H9 (cell line): ENCODE results near the gene TBC1D8. TPM values are rescaled to one million over a fixed set of nuclear protein-coding genes. Genes with fewer than 3 reads are reported as not detected.

Experiments
- DNase-seq: peaks from one replicate; pipeline ENCODE4 v3.0.0-alpha.2; 2017
- H2AFZ ChIP-seq: one replicate; pipeline ENCODE4 v1.6.1; 2013; ENCODE audit warnings: mild to moderate bottlenecking, low read length, control low read depth, moderate library complexity
- H2AK5ac ChIP-seq: 2 replicates; pipeline ENCODE4 v1.6.1; 2013; ENCODE audit warnings: low read length, control low read depth, mixed read lengths; ENCODE audit not compliant: insufficient read length
- H2BK120ac ChIP-seq: one replicate; pipeline ENCODE4 v1.6.1; 2013; ENCODE audit warnings: low read depth, mild to moderate bottlenecking, low read length, control low read depth, inconsistent platforms; ENCODE audit not compliant: poor library complexity, severe bottlenecking
- H2BK12ac ChIP-seq: 2 replicates; pipeline ENCODE4 v1.6.1; 2013; ENCODE audit warnings: low read length, control low read depth, mixed read lengths, low read depth; ENCODE audit not compliant: insufficient read length
- H2BK15ac ChIP-seq: 2 replicates; pipeline ENCODE4 v1.6.1; 2013; ENCODE audit warnings: low read depth, low read length, control low read depth
- H2BK20ac ChIP-seq: one replicate; pipeline ENCODE4 v1.6.1; 2013; ENCODE audit warnings: low read depth, mild to moderate bottlenecking, low read length, control low read depth, inconsistent platforms; ENCODE audit not compliant: poor library complexity, severe bottlenecking
- H2BK5ac ChIP-seq: 2 replicates; pipeline ENCODE4 v1.6.1; 2013; ENCODE audit warnings: low read length, control low read depth, mixed read lengths; ENCODE audit not compliant: insufficient read length
- H3K14ac ChIP-seq: 2 replicates; pipeline ENCODE4 v1.6.1; 2013; ENCODE audit warnings: low read length, control low read depth; ENCODE audit not compliant: insufficient read depth
- H3K18ac ChIP-seq: 2 replicates; pipeline ENCODE4 v1.6.1; 2013; ENCODE audit warnings: low read depth, mild to moderate bottlenecking, mixed read lengths, low read length, control low read depth; ENCODE audit not compliant: insufficient read length
- H3K23ac ChIP-seq: 2 replicates; pipeline ENCODE4 v1.6.1; 2013; ENCODE audit warnings: low read length, control low read depth, mixed read lengths, low read depth; ENCODE audit not compliant: insufficient read length
- H3K23me2 ChIP-seq: 2 replicates; pipeline ENCODE4 v1.6.1; 2013; ENCODE audit warnings: low read depth, mild to moderate bottlenecking, mixed read lengths, low read length, control low read depth; ENCODE audit not compliant: insufficient read length, poor library complexity, severe bottlenecking
- H3K27ac ChIP-seq: 2 replicates; pipeline ENCODE4 v1.5.1; 2013; ENCODE audit warnings: low read length, control low read depth, mixed read lengths, low read depth; ENCODE audit not compliant: insufficient read length
- H3K27me3 ChIP-seq: 2 replicates; pipeline ENCODE4 v1.6.1; 2013; ENCODE audit warnings: low read length, control low read depth, inconsistent platforms; ENCODE audit not compliant: insufficient read depth
- H3K4ac ChIP-seq: 2 replicates; pipeline ENCODE4 v1.6.1; 2013; ENCODE audit warnings: low read depth, mild to moderate bottlenecking, control low read depth, inconsistent platforms, low read length, moderate library complexity
- H3K4me1 ChIP-seq: 2 replicates; pipeline ENCODE4 v1.6.1; 2013; ENCODE audit warnings: low read length, control low read depth, inconsistent platforms; ENCODE audit not compliant: insufficient read depth
- H3K4me2 ChIP-seq: 2 replicates; pipeline ENCODE4 v1.6.1; 2013; ENCODE audit warnings: low read length, control low read depth, mixed read lengths; ENCODE audit not compliant: insufficient read length, insufficient read depth
- H3K56ac ChIP-seq: 2 replicates; pipeline ENCODE4 v1.6.1; 2013; ENCODE audit warnings: low read depth, mild to moderate bottlenecking, mixed read lengths, low read length, control low read depth; ENCODE audit not compliant: insufficient read length
- H3K79me1 ChIP-seq: 2 replicates; pipeline ENCODE4 v1.6.1; 2013; ENCODE audit warnings: low read depth, mild to moderate bottlenecking, moderate library complexity, low read length, control low read depth, inconsistent platforms; ENCODE audit not compliant: insufficient read depth, poor library complexity, severe bottlenecking
- H3K79me2 ChIP-seq: 2 replicates; pipeline ENCODE4 v1.6.1; 2013; ENCODE audit warnings: low read length, control low read depth, inconsistent platforms; ENCODE audit not compliant: insufficient read depth
- H3K9ac ChIP-seq: 2 replicates; pipeline ENCODE4 v1.6.1; 2013; ENCODE audit warnings: low read length, control low read depth, mixed read lengths; ENCODE audit not compliant: insufficient read length; ENCODE audit errors: extremely low read depth
- H3K9me3 ChIP-seq: one replicate; pipeline ENCODE4 v1.6.1; 2013; ENCODE audit warnings: low read depth, low read length, inconsistent platforms; ENCODE audit not compliant: control insufficient read depth
- H3T11ph ChIP-seq: one replicate; pipeline ENCODE4 v1.6.1; 2013; ENCODE audit warnings: mild to moderate bottlenecking, low read length, control low read depth, inconsistent platforms
- H4K20me1 ChIP-seq: one replicate; pipeline ENCODE4 v1.6.1; 2013; ENCODE audit not compliant: control insufficient read depth, insufficient read length, insufficient read depth
- H4K5ac ChIP-seq: 2 replicates; pipeline ENCODE4 v1.6.1; 2013; ENCODE audit warnings: low read depth, mild to moderate bottlenecking, mixed read lengths, low read length, control low read depth; ENCODE audit not compliant: insufficient read length
- H4K8ac ChIP-seq: replicated peaks from 2 replicates; pipeline ENCODE4 v1.6.1; 2013; ENCODE audit warnings: low read length, control low read depth, mixed read lengths, low read depth; ENCODE audit not compliant: insufficient read length
- H4K91ac ChIP-seq: 2 replicates; pipeline ENCODE4 v1.6.1; 2013; ENCODE audit warnings: low read depth, mild to moderate bottlenecking, moderate library complexity, mixed read lengths, low read length, control low read depth; ENCODE audit not compliant: insufficient read length
- H3K27ac Mint-ChIP-seq, 3 experiments: 2 replicates in 2 of 3; 3 replicates in 1 of 3; pipeline ENCODE4 v1.8.0; 2020 to 2021; ENCODE audit warnings: mixed read lengths in 3 of 3, mild to moderate bottlenecking in 1 of 3, moderate library complexity in 1 of 3
- H3K27me3 Mint-ChIP-seq: 2 replicates; pipeline ENCODE4 v1.8.0; 2021; ENCODE audit warnings: low read depth, mild to moderate bottlenecking, moderate library complexity, mixed read lengths
- H3K36me3 Mint-ChIP-seq, 3 experiments: 2 replicates in 2 of 3; 3 replicates in 1 of 3; pipeline ENCODE4 v1.8.0; 2020 to 2021; ENCODE audit warnings: low read depth in 3 of 3, mixed read lengths in 3 of 3; ENCODE audit not compliant: insufficient read depth in 1 of 3
- H3K4me1 Mint-ChIP-seq, 2 experiments: 2 replicates each; pipeline ENCODE4 v1.8.0; 2020; ENCODE audit warnings: mixed read lengths in 2 of 2
- H3K4me3 Mint-ChIP-seq, 2 experiments: 2 replicates in 1 of 2; 3 replicates in 1 of 2; pipeline ENCODE4 v1.8.0; 2020 to 2021; ENCODE audit warnings: mild to moderate bottlenecking in 2 of 2, mixed read lengths in 2 of 2, moderate library complexity in 1 of 2
- H3K9me3 Mint-ChIP-seq, 2 experiments: 2 replicates in 1 of 2; 3 replicates in 1 of 2; pipeline ENCODE4 v1.8.0; 2020; ENCODE audit warnings: mild to moderate bottlenecking in 2 of 2, mixed read lengths in 2 of 2, moderate library complexity in 1 of 2
- WGBS: extraction: QIAGEN DNeasy Blood & Tissue Kit; methylation state at CpG from one replicate; pipeline ENCODE4 v1.1.7; 2013; ENCODE audit warnings: missing lambda C conversion rate, low lambda C conversion rate, mixed read lengths; ENCODE audit not compliant: insufficient read length; ENCODE audit errors: extremely low coverage; 5-methylcytosine and 5-hydroxymethylcytosine counted together
- total RNA-seq: library from RNA; stranded (reverse); gene quantifications from 2 replicates; pipeline ENCODE4 v1.2.1, GENCODE V29; 2021
- TF ChIP-seq, protein P1 (sequence below): fragments of 200-600 bp; sonication (generic); conservative IDR thresholded peaks from 3 replicates; pipeline ENCODE4 v1.8.0; 2021; ENCODE audit warnings: antibody characterized with exemption, mild to moderate bottlenecking

TBC1D8 gene
- total RNA-seq, 1 experiment from 2014 or later = 16.6 TPM

DNA sequence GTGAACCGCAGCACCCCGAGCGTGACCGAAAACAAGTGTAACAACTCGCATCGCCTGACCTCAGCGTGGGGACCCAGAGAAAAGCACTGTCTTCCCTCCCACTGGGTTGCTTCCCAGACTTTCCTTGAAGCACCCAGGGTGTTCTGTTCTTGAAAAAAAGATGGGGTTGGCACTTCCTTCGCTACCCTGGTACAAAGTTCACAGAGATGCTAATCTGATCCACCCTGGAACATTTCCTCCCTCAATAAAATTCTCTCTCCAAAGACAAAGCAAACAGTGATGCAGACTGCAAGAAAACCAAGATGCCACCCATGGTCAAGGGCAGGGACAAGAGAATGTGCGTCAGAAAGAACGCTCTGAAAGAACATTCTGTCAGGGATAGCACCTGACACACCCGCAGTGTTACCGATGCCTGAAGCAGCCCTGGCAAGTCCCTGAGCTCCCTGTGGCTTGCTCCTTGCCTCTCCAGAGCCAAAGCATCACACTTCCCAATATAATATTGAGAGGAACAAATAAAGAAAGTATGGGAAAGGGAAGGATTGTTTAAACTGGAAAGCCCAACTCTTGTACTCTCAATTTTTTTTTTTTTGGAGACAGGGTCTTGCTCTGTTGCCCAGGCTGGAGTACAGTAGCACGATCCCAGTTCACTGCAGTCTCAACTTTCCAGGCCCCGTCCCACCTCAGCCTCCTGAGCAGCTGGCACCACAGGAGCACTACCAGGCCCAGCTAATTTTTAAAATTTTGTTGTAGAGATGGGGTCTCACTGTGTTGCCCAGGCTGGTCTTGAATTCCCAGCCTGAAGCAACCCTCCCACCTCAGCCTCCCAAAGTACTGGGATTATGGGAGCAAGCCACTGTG lies 70.7 kb downstream of the TBC1D8 start:
- H4K91ac ChIP-seq = no peak overlapping the region
- no peak overlapping the region for H2BK20ac ChIP-seq
- H3K23me2 ChIP-seq = no peaks in the 10 kb centered on the region
- no CpG with 5 or more reads among the region's 14 CpGs for WGBS
- no peak overlapping the region for H3K4me2 ChIP-seq
- no peak overlapping the region for H2BK5ac ChIP-seq
- no peaks in the 10 kb centered on the region for H3K79me1 ChIP-seq
- H3K27ac ChIP-seq = no peak overlapping the region
- H2BK120ac ChIP-seq = no peak overlapping the region
- no peak overlapping the region for H3K14ac ChIP-seq
- Mint-ChIP-seq H3K27me3 (no peaks in the 10 kb centered on the region), H3K27ac (peak overlapping the region in 1 of 3 experiments; percentile 38; a peak in 3 of 7 replicates), H3K4me3 (no peak overlapping the region), H3K36me3 (peaks cover 11 to 44% (median 26%) of the 10 kb centered on the region in 3 experiments), H3K4me1 (no peaks in the 10 kb centered on the region), H3K9me3 (peaks cover 4 to 19% of the 10 kb centered on the region in 2 experiments; a peak in 4 of 5 replicates)
- TF ChIP-seq, protein P1, sequence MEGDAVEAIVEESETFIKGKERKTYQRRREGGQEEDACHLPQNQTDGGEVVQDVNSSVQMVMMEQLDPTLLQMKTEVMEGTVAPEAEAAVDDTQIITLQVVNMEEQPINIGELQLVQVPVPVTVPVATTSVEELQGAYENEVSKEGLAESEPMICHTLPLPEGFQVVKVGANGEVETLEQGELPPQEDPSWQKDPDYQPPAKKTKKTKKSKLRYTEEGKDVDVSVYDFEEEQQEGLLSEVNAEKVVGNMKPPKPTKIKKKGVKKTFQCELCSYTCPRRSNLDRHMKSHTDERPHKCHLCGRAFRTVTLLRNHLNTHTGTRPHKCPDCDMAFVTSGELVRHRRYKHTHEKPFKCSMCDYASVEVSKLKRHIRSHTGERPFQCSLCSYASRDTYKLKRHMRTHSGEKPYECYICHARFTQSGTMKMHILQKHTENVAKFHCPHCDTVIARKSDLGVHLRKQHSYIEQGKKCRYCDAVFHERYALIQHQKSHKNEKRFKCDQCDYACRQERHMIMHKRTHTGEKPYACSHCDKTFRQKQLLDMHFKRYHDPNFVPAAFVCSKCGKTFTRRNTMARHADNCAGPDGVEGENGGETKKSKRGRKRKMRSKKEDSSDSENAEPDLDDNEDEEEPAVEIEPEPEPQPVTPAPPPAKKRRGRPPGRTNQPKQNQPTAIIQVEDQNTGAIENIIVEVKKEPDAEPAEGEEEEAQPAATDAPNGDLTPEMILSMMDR = no peak
- H3T11ph ChIP-seq = no peak overlapping the region
- no peak overlapping the region for H3K18ac ChIP-seq
- 0 out of 2 replicates have a peak, but pooled peaks cover 1% of the 10 kb centered on the region for H3K79me2 ChIP-seq
- no peak overlapping the region for H3K4ac ChIP-seq
- H3K23ac ChIP-seq = no peak overlapping the region
- no peaks in the 10 kb centered on the region for H3K27me3 ChIP-seq
- H4K5ac ChIP-seq = no peak overlapping the region
- no peak overlapping the region for H3K9ac ChIP-seq
- no peaks in the 10 kb centered on the region for H3K4me1 ChIP-seq
- no peaks in the 10 kb centered on the region for H4K20me1 ChIP-seq
- H3K9me3 ChIP-seq = no peaks in the 10 kb centered on the region
- no peak overlapping the region for H2AK5ac ChIP-seq
- no peak overlapping the region for H3K56ac ChIP-seq
- no peak overlapping the region for H2BK12ac ChIP-seq
- no peak overlapping the region for H4K8ac ChIP-seq
- H2BK15ac ChIP-seq = no peak overlapping the region
- no peak overlapping the region for H2AFZ ChIP-seq
- no peak for DNase-seq
